Midbrain (tissue), 1 donor: Measurements from ENCODE around the gene SEC24A.
A peak's percentile ranks its signal among the peaks of the same experiment; 100 is the strongest.
"Not testable (repeated sequence)": the region's sequence is repeated elsewhere in the genome, so short reads cannot be mapped to it uniquely, and the experiment has no call there.

Source experiments
- DNase-seq: peaks from one replicate; lab custom pipeline; 2025; lab: John Stamatoyannopoulos, UW

SEC24A gene

GRCh38 chr5:134648425-134649162 is at the start of gene SEC24A:
Gene SEC24A (plus strand): TSS chr5:134648785. CDS start chr5:134649077, 292 bp downstream.
- peak; percentile 88 for DNase-seq

GRCh38 chr5:134599820-134600219 is 48.8 kb upstream of the SEC24A start:
- DNase-seq = not testable (repeated sequence)

- no peak for DNase-seq
These were observed 48.0 kb upstream of the SEC24A start for GRCh38 chr5:134600600-134600999.

- no peak for DNase-seq
These were observed 45.5 kb upstream of the SEC24A start for GRCh38 chr5:134603059-134603458.

- DNase-seq = no peak
These were observed 43.7 kb upstream of the SEC24A start for GRCh38 chr5:134604908-134605307.

GRCh38 chr5:134606726-134607125 is 41.9 kb upstream of the SEC24A start:
- DNase-seq = no peak

GRCh38 chr5:134608555-134608954 is 40.0 kb upstream of the SEC24A start:
- DNase-seq = no peak

- DNase-seq = no peak
These were observed 39.2 kb upstream of the SEC24A start for GRCh38 chr5:134609232-134609851.

GRCh38 chr5:134610725-134611124 is 37.9 kb upstream of the SEC24A start:
- no peak for DNase-seq

- no peak for DNase-seq
These were observed 37.1 kb upstream of the SEC24A start for GRCh38 chr5:134611515-134611914.

GRCh38 chr5:134614450-134615085 is 34.0 kb upstream of the SEC24A start:
- no peak for DNase-seq

GRCh38 chr5:134620634-134621033 is 28.0 kb upstream of the SEC24A start:
- DNase-seq = no peak

GRCh38 chr5:134625559-134625958 is 23.0 kb upstream of the SEC24A start:
- no peak for DNase-seq

- no peak for DNase-seq
These were observed 22.1 kb upstream of the SEC24A start for GRCh38 chr5:134626369-134627014.

GRCh38 chr5:134634227-134634626 is 14.4 kb upstream of the SEC24A start:
- DNase-seq = no peak

GRCh38 chr5:134635366-134635765 is 13.2 kb upstream of the SEC24A start:
- not testable (repeated sequence) for DNase-seq

GRCh38 chr5:134637116-134637721 is 11.4 kb upstream of the SEC24A start:
- no peak for DNase-seq

- no peak for DNase-seq
These were observed 9.8 kb upstream of the SEC24A start for GRCh38 chr5:134638760-134639201.

- no peak for DNase-seq
These were observed 5.6 kb upstream of the SEC24A start for GRCh38 chr5:134642931-134643530.

- DNase-seq = peak; percentile 38
These were observed 698 bp upstream of the SEC24A start for GRCh38 chr5:134647750-134648424.
